ENCODE measurements around the gene ALLC. TPM values are rescaled to one million over a fixed set of nuclear protein-coding genes. Genes with fewer than 3 reads are reported as not detected.

The ALLC gene
- total RNA-seq, 1 experiment from 2014 or later = not detected

DNA sequence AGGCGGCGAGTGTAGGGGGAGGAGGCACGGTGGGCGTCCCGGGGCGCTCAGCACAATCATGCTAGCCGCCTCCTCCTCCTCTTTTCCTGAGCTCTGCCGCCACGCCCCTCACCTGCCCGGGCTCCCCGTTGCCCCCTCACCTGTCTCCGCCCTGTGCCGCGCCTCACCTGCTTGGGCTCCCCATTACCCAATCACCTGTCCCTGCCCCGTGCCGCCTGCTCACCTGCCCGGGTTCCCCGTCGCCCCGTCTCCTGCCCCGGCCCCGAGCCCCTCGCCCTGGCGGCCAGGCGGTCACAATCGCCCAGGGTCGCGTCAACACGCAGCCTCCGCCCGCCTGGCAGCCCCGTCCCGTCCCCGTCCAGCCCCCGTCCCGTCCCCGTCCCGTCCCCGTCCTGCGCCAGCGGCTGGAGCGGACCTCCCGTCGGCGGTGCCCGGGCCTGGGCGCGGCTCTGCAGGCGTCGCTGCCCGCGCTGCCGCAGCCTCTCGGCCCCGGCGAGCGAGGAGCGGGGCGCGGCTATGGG is 45.3 kb downstream of the ALLC start, which contains the start of gene DCDC2C:
Gene DCDC2C, plus strand, starts transcription at position 340 of the 521 bp plus-strand sequence. Its CDS starts 177 bp downstream, at position 517.
- no peaks in the 10 kb centered on the region for H3K9me3 ChIP-seq (ENCODE audit: low read length)
- H3K27me3 ChIP-seq (ENCODE audit: low read length) = no peaks in the 10 kb centered on the region
- no peaks in the 10 kb centered on the region for H3K36me3 ChIP-seq (ENCODE audit: insufficient read depth, low read length)
- H3K4me3 ChIP-seq (ENCODE audit: low read length) = no peak within 1 kb of the TSS
- H3K79me2 ChIP-seq (ENCODE audit: low read length) = no peaks in the 10 kb centered on the region
- H2AFZ ChIP-seq (ENCODE audit: low read length) = no peak within 1 kb of the TSS
- no peaks in the 10 kb centered on the region for H3K4me1 ChIP-seq (ENCODE audit: low read length)
- DNase-seq = no peak
- H3K9me2 ChIP-seq (replicated peaks; ENCODE audit: insufficient read depth, low read length) = no peaks in the 10 kb centered on the region
- H3K4me2 ChIP-seq (ENCODE audit: low read depth, low read length, poor library complexity, severe bottlenecking) = no peak within 1 kb of the TSS
- no peaks in the 10 kb centered on the region for H4K20me1 ChIP-seq (ENCODE audit: insufficient read depth, low read depth, low read length)
- no peak within 1 kb of the TSS for H3K27ac ChIP-seq (ENCODE audit: low read length)
- no peak within 1 kb of the TSS for H3K9ac ChIP-seq (ENCODE audit: low read length)

DNA sequence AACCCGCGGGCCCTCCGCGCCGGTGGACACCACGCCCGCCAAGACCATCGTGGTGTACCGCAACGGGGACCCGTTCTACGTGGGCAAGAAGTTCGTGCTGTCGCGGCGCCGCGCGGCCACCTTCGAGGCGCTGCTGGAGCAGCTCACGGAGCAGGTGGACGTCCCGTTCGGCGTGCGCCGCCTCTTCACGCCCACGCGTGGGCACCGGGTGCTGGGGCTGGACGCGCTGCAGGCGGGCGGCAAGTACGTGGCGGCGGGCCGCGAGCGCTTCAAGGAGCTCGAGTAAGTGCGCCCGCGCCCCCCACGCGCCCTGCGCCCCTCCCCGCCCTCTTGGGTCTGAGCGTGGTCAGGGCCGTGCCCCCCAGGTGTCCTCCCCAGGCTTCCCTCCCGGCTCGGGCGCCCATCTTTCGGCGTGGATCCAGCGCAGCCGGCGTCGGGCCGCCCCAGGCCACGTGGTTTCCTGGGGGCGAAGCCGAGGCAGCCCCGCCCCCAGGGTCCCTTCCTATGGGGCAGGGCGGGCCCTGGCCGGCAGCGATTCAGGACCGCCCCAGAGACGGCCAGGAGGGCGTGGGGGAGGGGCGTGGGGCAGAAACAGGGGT is 45.9 kb downstream of the ALLC start:
- Histone ChIP-seq H2AFZ (ENCODE audit: low read length) (no peak overlapping the region), H3K27me3 (ENCODE audit: low read length) (no peaks in the 10 kb centered on the region), H3K36me3 (ENCODE audit: insufficient read depth, low read length) (no peaks in the 10 kb centered on the region), H3K9me3 (ENCODE audit: low read length) (no peaks in the 10 kb centered on the region), H3K9ac (ENCODE audit: low read length) (no peak overlapping the region), H3K4me2 (ENCODE audit: low read depth, low read length, poor library complexity, severe bottlenecking) (no peak overlapping the region), H3K4me3 (ENCODE audit: low read length) (no peak overlapping the region), H3K4me1 (ENCODE audit: low read length) (no peaks in the 10 kb centered on the region), H4K20me1 (ENCODE audit: insufficient read depth, low read depth, low read length) (no peaks in the 10 kb centered on the region), H3K9me2 (replicated peaks; ENCODE audit: insufficient read depth, low read length) (no peaks in the 10 kb centered on the region), H3K27ac (ENCODE audit: low read length) (no peak overlapping the region), H3K79me2 (ENCODE audit: low read length) (no peaks in the 10 kb centered on the region)
- DNase-seq = no peak

GRCh38 chr2:3704692-3705091 is 46.7 kb downstream of the ALLC start:
- Histone ChIP-seq H2AFZ (ENCODE audit: low read length) (no peak overlapping the region), H3K27ac (ENCODE audit: low read length) (no peak overlapping the region), H3K4me3 (ENCODE audit: low read length) (no peak overlapping the region), H3K4me1 (ENCODE audit: low read length) (no peaks in the 10 kb centered on the region), H3K27me3 (ENCODE audit: low read length) (no peaks in the 10 kb centered on the region), H4K20me1 (ENCODE audit: insufficient read depth, low read depth, low read length) (no peaks in the 10 kb centered on the region), H3K9me3 (ENCODE audit: low read length) (no peaks in the 10 kb centered on the region), H3K36me3 (ENCODE audit: insufficient read depth, low read length) (no peaks in the 10 kb centered on the region), H3K79me2 (ENCODE audit: low read length) (no peaks in the 10 kb centered on the region), H3K9ac (ENCODE audit: low read length) (no peak overlapping the region), H3K9me2 (replicated peaks; ENCODE audit: insufficient read depth, low read length) (no peaks in the 10 kb centered on the region), H3K4me2 (ENCODE audit: low read depth, low read length, poor library complexity, severe bottlenecking) (no peak overlapping the region)
- no peak for DNase-seq

DNA sequence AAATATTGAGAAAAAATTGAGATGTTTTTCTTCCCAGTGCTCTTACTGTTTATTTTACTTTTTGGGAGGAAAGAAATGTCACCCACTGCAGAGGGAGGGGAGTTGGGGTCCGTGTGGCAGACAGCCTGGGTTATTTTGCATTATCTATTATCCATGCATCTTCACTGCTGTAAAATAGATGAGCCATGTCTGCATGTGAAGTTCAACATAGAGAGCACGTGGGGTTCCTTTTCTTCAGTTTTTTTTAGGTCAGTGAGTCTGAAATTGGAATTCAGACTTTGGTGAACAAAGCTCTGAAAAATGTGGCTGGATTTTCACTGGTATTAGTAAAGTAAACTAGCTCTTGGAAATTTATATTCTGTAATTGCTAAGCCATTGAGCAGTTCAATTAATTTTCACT is 47.8 kb downstream of the ALLC start:
- no peak overlapping the region for H3K4me3 ChIP-seq (ENCODE audit: low read length)
- no peaks in the 10 kb centered on the region for H4K20me1 ChIP-seq (ENCODE audit: insufficient read depth, low read depth, low read length)
- no peak overlapping the region for H2AFZ ChIP-seq (ENCODE audit: low read length)
- H3K9me3 ChIP-seq (ENCODE audit: low read length) = no peaks in the 10 kb centered on the region
- no peaks in the 10 kb centered on the region for H3K36me3 ChIP-seq (ENCODE audit: insufficient read depth, low read length)
- no peaks in the 10 kb centered on the region for H3K9me2 ChIP-seq (replicated peaks; ENCODE audit: insufficient read depth, low read length)
- H3K4me1 ChIP-seq (ENCODE audit: low read length) = no peaks in the 10 kb centered on the region
- no peak overlapping the region for H3K4me2 ChIP-seq (ENCODE audit: low read depth, low read length, poor library complexity, severe bottlenecking)
- no peaks in the 10 kb centered on the region for H3K27me3 ChIP-seq (ENCODE audit: low read length)
- H3K79me2 ChIP-seq (ENCODE audit: low read length) = no peaks in the 10 kb centered on the region
- no peak for DNase-seq
- H3K27ac ChIP-seq (ENCODE audit: low read length) = no peak overlapping the region
- H3K9ac ChIP-seq (ENCODE audit: low read length) = no peak overlapping the region

DNA sequence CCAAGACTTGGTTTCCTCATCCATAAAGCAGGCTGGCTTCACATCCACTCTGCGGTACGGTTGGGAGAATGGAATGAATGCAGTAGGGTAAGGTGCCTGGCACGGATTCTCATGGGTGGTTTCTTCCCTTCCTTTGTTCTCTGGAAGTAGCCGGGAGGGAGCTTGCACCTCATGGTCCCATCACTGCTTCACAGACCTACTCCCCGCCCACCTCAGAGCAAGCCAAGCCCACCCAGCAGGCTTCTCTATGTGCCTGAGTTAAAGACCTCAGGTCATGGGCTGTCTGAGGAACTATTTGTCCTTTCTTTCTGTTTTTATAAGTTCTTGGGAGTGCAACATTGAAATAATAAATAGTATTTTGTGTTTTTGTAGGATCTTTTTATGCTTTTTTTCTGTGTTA is 48.9 kb downstream of the ALLC start:
- no peaks in the 10 kb centered on the region for H3K9me2 ChIP-seq (replicated peaks; ENCODE audit: insufficient read depth, low read length)
- no peaks in the 10 kb centered on the region for H3K9me3 ChIP-seq (ENCODE audit: low read length)
- H2AFZ ChIP-seq (ENCODE audit: low read length) = no peak overlapping the region
- H3K27me3 ChIP-seq (ENCODE audit: low read length) = no peaks in the 10 kb centered on the region
- H3K79me2 ChIP-seq (ENCODE audit: low read length) = no peaks in the 10 kb centered on the region
- no peak overlapping the region for H3K9ac ChIP-seq (ENCODE audit: low read length)
- no peak for DNase-seq
- H3K4me3 ChIP-seq (ENCODE audit: low read length) = no peak overlapping the region
- H3K27ac ChIP-seq (ENCODE audit: low read length) = no peak overlapping the region
- no peak overlapping the region for H3K4me2 ChIP-seq (ENCODE audit: low read depth, low read length, poor library complexity, severe bottlenecking)
- H3K4me1 ChIP-seq (ENCODE audit: low read length) = no peaks in the 10 kb centered on the region
- no peaks in the 10 kb centered on the region for H4K20me1 ChIP-seq (ENCODE audit: insufficient read depth, low read depth, low read length)
- no peaks in the 10 kb centered on the region for H3K36me3 ChIP-seq (ENCODE audit: insufficient read depth, low read length)

DNA sequence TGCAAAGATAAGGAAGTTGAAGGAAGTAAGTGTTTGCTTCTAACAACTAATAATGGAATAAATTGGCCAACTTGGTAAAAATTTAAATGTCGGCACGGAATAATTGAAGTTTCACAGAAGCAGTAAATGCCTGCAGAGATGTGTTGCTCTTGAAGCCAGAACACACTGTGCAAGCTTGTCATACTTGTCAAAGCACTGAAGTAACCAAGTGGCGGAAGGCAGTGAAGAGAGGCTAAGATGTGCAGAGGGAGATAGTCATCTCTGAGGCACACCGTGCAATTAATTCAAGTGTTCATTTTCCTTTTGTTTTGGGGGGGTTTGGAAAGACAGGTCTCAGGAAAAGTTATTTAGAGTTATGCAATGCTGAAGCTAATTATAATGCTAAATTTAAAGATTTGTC is 50.6 kb downstream of the ALLC start:
- Histone ChIP-seq H3K36me3 (ENCODE audit: insufficient read depth, low read length) (no peaks in the 10 kb centered on the region), H2AFZ (ENCODE audit: low read length) (no peak overlapping the region), H3K79me2 (ENCODE audit: low read length) (no peaks in the 10 kb centered on the region), H3K9ac (ENCODE audit: low read length) (no peak overlapping the region), H3K27me3 (ENCODE audit: low read length) (no peaks in the 10 kb centered on the region), H3K4me2 (ENCODE audit: low read depth, low read length, poor library complexity, severe bottlenecking) (no peak overlapping the region), H3K27ac (ENCODE audit: low read length) (no peak overlapping the region), H3K4me1 (ENCODE audit: low read length) (no peaks in the 10 kb centered on the region), H3K9me3 (ENCODE audit: low read length) (no peaks in the 10 kb centered on the region), H3K4me3 (ENCODE audit: low read length) (no peak overlapping the region), H3K9me2 (replicated peaks; ENCODE audit: insufficient read depth, low read length) (no peaks in the 10 kb centered on the region), H4K20me1 (ENCODE audit: insufficient read depth, low read depth, low read length) (no peaks in the 10 kb centered on the region)
- no peak for DNase-seq

GRCh38 chr2:3709225-3709624 is 51.2 kb downstream of the ALLC start:
- Histone ChIP-seq H3K9ac (ENCODE audit: low read length) (no peak overlapping the region), H3K79me2 (ENCODE audit: low read length) (no peaks in the 10 kb centered on the region), H3K4me2 (ENCODE audit: low read depth, low read length, poor library complexity, severe bottlenecking) (no peak overlapping the region), H3K4me3 (ENCODE audit: low read length) (no peak overlapping the region), H3K36me3 (ENCODE audit: insufficient read depth, low read length) (no peaks in the 10 kb centered on the region), H3K27ac (ENCODE audit: low read length) (no peak overlapping the region), H3K9me2 (replicated peaks; ENCODE audit: insufficient read depth, low read length) (no peaks in the 10 kb centered on the region), H4K20me1 (ENCODE audit: insufficient read depth, low read depth, low read length) (no peaks in the 10 kb centered on the region), H2AFZ (ENCODE audit: low read length) (no peak overlapping the region), H3K9me3 (ENCODE audit: low read length) (no peaks in the 10 kb centered on the region), H3K27me3 (ENCODE audit: low read length) (no peaks in the 10 kb centered on the region), H3K4me1 (ENCODE audit: low read length) (no peaks in the 10 kb centered on the region)
- DNase-seq = no peak

GRCh38 chr2:3712424-3712823 is 54.4 kb downstream of the ALLC start:
- Histone ChIP-seq H3K9me2 (replicated peaks; ENCODE audit: insufficient read depth, low read length) (no peaks in the 10 kb centered on the region), H3K4me3 (ENCODE audit: low read length) (no peak overlapping the region), H3K4me1 (ENCODE audit: low read length) (no peaks in the 10 kb centered on the region), H4K20me1 (ENCODE audit: insufficient read depth, low read depth, low read length) (no peaks in the 10 kb centered on the region), H3K36me3 (ENCODE audit: insufficient read depth, low read length) (no peaks in the 10 kb centered on the region), H2AFZ (ENCODE audit: low read length) (no peak overlapping the region), H3K4me2 (ENCODE audit: low read depth, low read length, poor library complexity, severe bottlenecking) (no peak overlapping the region), H3K79me2 (ENCODE audit: low read length) (no peaks in the 10 kb centered on the region), H3K27ac (ENCODE audit: low read length) (no peak overlapping the region), H3K27me3 (ENCODE audit: low read length) (no peaks in the 10 kb centered on the region), H3K9me3 (ENCODE audit: low read length) (no peaks in the 10 kb centered on the region), H3K9ac (ENCODE audit: low read length) (no peak overlapping the region)
- DNase-seq = no peak
